ENCODE data around the gene VPS33B. TPM values are rescaled to one million over a fixed set of nuclear protein-coding genes. Genes with fewer than 3 reads are reported as not detected.
"Not testable (repeated sequence)": the region's sequence is repeated elsewhere in the genome, so short reads cannot be mapped to it uniquely, and the experiment has no call there.

Gene VPS33B
- total RNA-seq, 2 donors from 2014 or later: 7.3 to 12.2 TPM

DNA sequence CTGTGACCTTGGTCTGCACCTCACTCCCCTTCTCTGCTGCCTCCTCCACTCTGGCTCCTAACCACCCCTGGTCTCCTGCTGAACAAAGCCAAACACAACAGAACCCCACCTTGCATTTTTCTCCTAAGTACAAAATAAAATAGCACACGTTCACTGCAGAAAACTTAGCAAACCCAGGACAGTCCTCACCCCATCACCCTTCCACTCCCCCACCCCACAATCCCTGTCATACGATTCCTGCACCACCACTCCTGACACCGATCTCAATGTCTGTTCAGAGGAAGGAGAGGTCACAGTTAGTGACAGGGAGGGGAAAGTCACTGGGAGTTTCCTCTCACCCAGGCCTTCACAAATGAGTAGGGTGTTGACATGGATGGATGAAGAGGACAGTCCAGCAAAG, 4.2 kb downstream of the VPS33B start:
- H3K36me3 ChIP-seq: peaks cover 11% of the 10 kb centered on the region
- H3K27me3 ChIP-seq (replicated peaks; ENCODE audit: insufficient read depth): no peaks in the 10 kb centered on the region
- DNase-seq (ENCODE audit: low spot score): no peak
- TF ChIP-seq, protein P1, sequence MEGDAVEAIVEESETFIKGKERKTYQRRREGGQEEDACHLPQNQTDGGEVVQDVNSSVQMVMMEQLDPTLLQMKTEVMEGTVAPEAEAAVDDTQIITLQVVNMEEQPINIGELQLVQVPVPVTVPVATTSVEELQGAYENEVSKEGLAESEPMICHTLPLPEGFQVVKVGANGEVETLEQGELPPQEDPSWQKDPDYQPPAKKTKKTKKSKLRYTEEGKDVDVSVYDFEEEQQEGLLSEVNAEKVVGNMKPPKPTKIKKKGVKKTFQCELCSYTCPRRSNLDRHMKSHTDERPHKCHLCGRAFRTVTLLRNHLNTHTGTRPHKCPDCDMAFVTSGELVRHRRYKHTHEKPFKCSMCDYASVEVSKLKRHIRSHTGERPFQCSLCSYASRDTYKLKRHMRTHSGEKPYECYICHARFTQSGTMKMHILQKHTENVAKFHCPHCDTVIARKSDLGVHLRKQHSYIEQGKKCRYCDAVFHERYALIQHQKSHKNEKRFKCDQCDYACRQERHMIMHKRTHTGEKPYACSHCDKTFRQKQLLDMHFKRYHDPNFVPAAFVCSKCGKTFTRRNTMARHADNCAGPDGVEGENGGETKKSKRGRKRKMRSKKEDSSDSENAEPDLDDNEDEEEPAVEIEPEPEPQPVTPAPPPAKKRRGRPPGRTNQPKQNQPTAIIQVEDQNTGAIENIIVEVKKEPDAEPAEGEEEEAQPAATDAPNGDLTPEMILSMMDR (IDR thresholded peaks at IDR 0.05): no peak
- no peak overlapping the region for H3K27ac ChIP-seq
- H3K4me1 ChIP-seq (ENCODE audit: control insufficient read depth in 1 of 2, low read depth in 2 of 2): peaks cover 16 to 18% of the 10 kb centered on the region in 2 donors
- no peak overlapping the region for H3K4me3 ChIP-seq
- H3K9me3 ChIP-seq: no peaks in the 10 kb centered on the region
- ATAC-seq (ENCODE audit: insufficient number of reproducible peaks, low FRiP score, low read depth): no peak

DNA sequence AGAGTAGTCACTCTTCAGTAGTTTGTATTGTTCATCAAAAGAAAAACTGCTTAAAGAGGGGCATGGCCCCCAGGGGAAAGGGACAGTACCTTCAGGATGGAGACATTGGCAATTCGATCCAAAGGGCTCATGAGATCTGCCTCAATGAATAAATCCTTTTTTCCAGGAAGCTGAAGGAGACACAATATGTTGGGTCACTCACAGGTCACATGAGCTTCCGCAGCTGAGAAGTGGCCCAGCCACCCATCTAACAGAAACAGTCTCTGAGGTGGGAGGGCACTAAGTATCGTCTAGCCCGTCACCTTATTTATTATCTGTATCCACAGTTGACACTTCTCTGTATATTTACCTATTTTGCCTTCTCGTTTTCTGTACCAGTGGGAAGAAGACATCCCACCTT, 4.7 kb downstream of the VPS33B start:
- H3K4me1 ChIP-seq (ENCODE audit: control insufficient read depth in 1 of 2, low read depth in 2 of 2): peaks cover 16% of the 10 kb centered on the region in 2 donors
- no peaks in the 10 kb centered on the region for H3K27me3 ChIP-seq (replicated peaks; ENCODE audit: insufficient read depth)
- no peak overlapping the region for H3K4me3 ChIP-seq
- TF ChIP-seq, protein P1 (IDR thresholded peaks at IDR 0.05): no peak
- no peak for ATAC-seq (ENCODE audit: insufficient number of reproducible peaks, low FRiP score, low read depth)
- DNase-seq (ENCODE audit: low spot score): no peak
- H3K36me3 ChIP-seq: peaks cover 13% of the 10 kb centered on the region
- no peaks in the 10 kb centered on the region for H3K9me3 ChIP-seq
- no peak overlapping the region for H3K27ac ChIP-seq

DNA sequence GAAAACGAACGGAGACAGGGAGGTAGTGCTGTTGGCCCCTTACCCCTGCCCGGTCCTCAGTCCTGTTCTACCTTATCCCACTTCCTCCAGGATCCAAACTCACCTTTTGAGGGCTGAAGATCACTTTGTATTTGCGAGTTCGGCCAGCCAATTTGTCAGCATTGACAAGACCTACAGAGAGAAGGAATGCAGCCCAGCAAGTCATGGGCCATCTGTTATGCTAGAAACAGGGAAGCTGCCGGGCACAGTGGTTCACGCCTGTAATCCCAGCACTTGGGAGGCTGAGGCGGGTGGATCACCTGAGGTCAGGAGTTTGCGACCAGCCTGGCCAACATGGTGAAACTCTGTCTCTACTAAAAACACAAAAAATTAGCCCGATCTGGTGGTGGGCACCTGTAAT, 8.7 kb downstream of the VPS33B start:
- peaks cover 32% of the 10 kb centered on the region for H3K36me3 ChIP-seq
- not testable (repeated sequence) for ATAC-seq (ENCODE audit: insufficient number of reproducible peaks, low FRiP score, low read depth); H3K4me3 ChIP-seq; H3K4me1 ChIP-seq (ENCODE audit: control insufficient read depth in 1 of 2, low read depth in 2 of 2); H3K9me3 ChIP-seq; DNase-seq (ENCODE audit: low spot score); H3K27ac ChIP-seq; H3K27me3 ChIP-seq (replicated peaks; ENCODE audit: insufficient read depth)

DNA sequence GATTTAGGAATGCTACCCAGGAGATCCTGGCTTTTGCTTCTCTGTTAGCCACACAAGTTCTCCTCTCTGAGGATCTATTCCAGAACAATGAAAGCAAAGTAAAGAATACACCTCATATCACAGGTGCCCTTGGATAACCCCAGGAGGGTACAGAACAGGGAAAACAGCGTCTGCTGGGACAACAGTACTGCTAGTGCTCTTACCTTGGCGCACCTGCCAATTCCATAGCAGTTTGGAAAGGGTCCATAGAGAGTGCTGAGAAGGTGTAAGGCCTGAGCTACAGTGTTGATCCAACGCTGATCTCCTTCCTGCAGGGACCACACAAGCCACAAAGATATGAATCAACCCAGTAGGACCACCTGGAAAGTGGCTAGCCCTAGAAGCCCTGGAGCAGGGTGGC, 15.1 kb downstream of the VPS33B start:
- TF ChIP-seq, protein P1 (IDR thresholded peaks at IDR 0.05): no peak
- no peaks in the 10 kb centered on the region for H3K9me3 ChIP-seq
- no peaks in the 10 kb centered on the region for H3K4me1 ChIP-seq (ENCODE audit: control insufficient read depth in 1 of 2, low read depth in 2 of 2)
- H3K36me3 ChIP-seq: peaks cover 69% of the 10 kb centered on the region
- H3K27me3 ChIP-seq (replicated peaks; ENCODE audit: insufficient read depth): no peaks in the 10 kb centered on the region
- H3K27ac ChIP-seq: no peak overlapping the region
- H3K4me3 ChIP-seq: no peak overlapping the region
- no peak for ATAC-seq (ENCODE audit: insufficient number of reproducible peaks, low FRiP score, low read depth)
- DNase-seq (ENCODE audit: low spot score): no peak

DNA sequence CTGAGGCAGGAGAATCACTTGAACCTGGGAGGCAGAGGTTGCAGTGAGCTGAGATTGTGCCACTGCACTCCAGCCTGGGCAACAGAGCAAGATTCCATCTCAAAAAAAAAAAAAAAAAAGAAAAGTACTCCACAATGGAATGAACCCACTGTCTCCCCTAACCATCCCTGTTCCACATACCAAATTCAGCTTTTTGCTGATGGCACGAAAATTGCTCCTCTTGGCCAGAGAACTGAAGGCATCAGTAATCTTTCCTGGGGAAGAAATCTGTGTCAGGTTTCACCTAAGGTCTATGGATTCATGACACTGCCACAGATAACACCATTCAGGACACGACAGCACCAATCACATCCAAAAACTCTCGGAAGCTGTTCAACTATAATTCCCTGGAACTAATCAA, 21.2 kb downstream of the VPS33B start:
- Histone ChIP-seq H3K4me3 (no peak overlapping the region), H3K27ac (no peak overlapping the region), H3K36me3 (peaks cover 53% of the 10 kb centered on the region), H3K9me3 (no peaks in the 10 kb centered on the region), H3K27me3 (replicated peaks; ENCODE audit: insufficient read depth) (no peaks in the 10 kb centered on the region), H3K4me1 (ENCODE audit: control insufficient read depth in 1 of 2, low read depth in 2 of 2) (no peaks in the 10 kb centered on the region)
- TF ChIP-seq, protein P1 (IDR thresholded peaks at IDR 0.05): no peak
- DNase-seq (ENCODE audit: low spot score) (no peak), ATAC-seq (ENCODE audit: insufficient number of reproducible peaks, low FRiP score, low read depth) (no peak)

DNA sequence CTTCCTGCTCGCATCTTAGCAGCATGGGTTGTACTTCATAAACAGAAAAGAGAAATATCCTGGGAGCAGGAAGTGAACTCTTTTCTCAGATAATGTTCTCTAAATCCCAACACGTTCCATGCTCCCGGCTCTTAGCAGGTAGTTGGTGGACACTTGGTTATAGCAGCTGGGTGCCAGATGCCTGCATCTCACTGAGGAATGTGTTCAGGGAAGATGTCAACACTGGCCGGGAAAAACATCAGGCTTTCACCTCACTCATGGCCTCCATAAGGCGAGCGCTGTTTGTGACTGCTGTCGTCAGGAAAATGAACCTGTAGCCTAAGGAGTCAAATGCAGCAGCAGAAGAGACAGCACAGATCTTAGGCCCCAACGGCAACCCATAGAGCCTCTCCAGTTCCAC, 23.7 kb downstream of the VPS33B start:
- Histone ChIP-seq H3K36me3 (peaks cover 32% of the 10 kb centered on the region), H3K27me3 (replicated peaks; ENCODE audit: insufficient read depth) (no peaks in the 10 kb centered on the region), H3K4me1 (ENCODE audit: control insufficient read depth in 1 of 2, low read depth in 2 of 2) (peaks cover 2 to 3% of the 10 kb centered on the region in 2 donors), H3K27ac (no peak overlapping the region), H3K9me3 (no peaks in the 10 kb centered on the region), H3K4me3 (no peak overlapping the region)
- DNase-seq (ENCODE audit: low spot score) (no peak), ATAC-seq (ENCODE audit: insufficient number of reproducible peaks, low FRiP score, low read depth) (no peak)
- TF ChIP-seq, protein P1 (IDR thresholded peaks at IDR 0.05): no peak
